ENCODE data around the gene SPTSSB. TPM values are rescaled to one million over a fixed set of nuclear protein-coding genes. Genes with fewer than 3 reads are reported as not detected.

The SPTSSB gene
- total and polyA plus RNA-seq, 2 donors (not counting 1 experiment from before 2014, with no cell fraction given): not detected

GRCh38 chr3:161405087-161405486 is 33.8 kb upstream of the SPTSSB start:
- H3K4me1 Mint-ChIP-seq: no peaks in the 10 kb centered on the region
- ATAC-seq (ENCODE audit: low read depth) (no peak), DNase-seq (no peak)
- no peaks in the 10 kb centered on the region for H3K4me1 ChIP-seq (ENCODE audit: control insufficient read depth in 2 of 2, insufficient read depth in 2 of 2, low read length in 2 of 2)
- H3K4me3 ChIP-seq (ENCODE audit: control extremely low read depth in 1 of 5, extremely low read depth in 1 of 5, insufficient read depth in 1 of 5, low read depth in 2 of 5, low read length in 4 of 5): no peak overlapping the region
- no peak overlapping the region for H3K9ac ChIP-seq (ENCODE audit: low read length)
- no peaks in the 10 kb centered on the region for H4K20me1 ChIP-seq (ENCODE audit: control insufficient read depth, insufficient read depth, low read length, poor library complexity, severe bottlenecking)
- H3K4me2 ChIP-seq (replicated peaks; ENCODE audit: low read depth, low read length, poor library complexity, severe bottlenecking): no peak overlapping the region
- H3K4me3 Mint-ChIP-seq: no peak overlapping the region
- no peaks in the 10 kb centered on the region for H3K27me3 ChIP-seq (replicated peaks in 1 of 4; ENCODE audit: control extremely low read depth in 1 of 4, control insufficient read depth in 3 of 4, insufficient read depth in 4 of 4, low read length in 3 of 4)
- intact Hi-C loops (cut with micrococcal nuclease): no loop called here
- H3K27me3 Mint-ChIP-seq: peaks cover 10% of the 10 kb centered on the region
- CTCF ChIA-PET: no interaction called here
- no peaks in the 10 kb centered on the region for H3K9me3 ChIP-seq (ENCODE audit: control extremely low read depth in 1 of 3, control insufficient read depth in 2 of 3, insufficient read depth in 1 of 3, low read length in 2 of 3)
- TF ChIP-seq CTCF (IDR thresholded peaks at IDR 0.05) (no peak), EZH2 (IDR thresholded peaks at IDR 0.05; ENCODE audit: borderline replicate concordance, insufficient read depth, low read depth, low read length, poor library complexity, severe bottlenecking) (no peak)
- no peak overlapping the region for H3K27ac ChIP-seq (ENCODE audit: low read length in 2 of 2)
- no peaks in the 10 kb centered on the region for H3K79me2 ChIP-seq (ENCODE audit: control insufficient read depth, insufficient read depth, low read length)
- POLR2A ChIA-PET: no interaction called here
- H3K36me3 ChIP-seq (replicated peaks in 1 of 2; ENCODE audit: control extremely low read depth in 1 of 2, control insufficient read depth in 1 of 2, extremely low read depth in 1 of 2, insufficient read depth in 2 of 2, low read length in 1 of 2): no peaks in the 10 kb centered on the region
- no CpG with 5 or more reads among the region's 1 CpG for WGBS (ENCODE audit: insufficient coverage)
- no peaks in the 10 kb centered on the region for H3K9me3 Mint-ChIP-seq (ENCODE audit: insufficient read depth)
- H3K27ac Mint-ChIP-seq: no peak overlapping the region
- H2AFZ ChIP-seq (ENCODE audit: insufficient read depth, low read depth, low read length, poor library complexity, severe bottlenecking): no peak overlapping the region

DNA sequence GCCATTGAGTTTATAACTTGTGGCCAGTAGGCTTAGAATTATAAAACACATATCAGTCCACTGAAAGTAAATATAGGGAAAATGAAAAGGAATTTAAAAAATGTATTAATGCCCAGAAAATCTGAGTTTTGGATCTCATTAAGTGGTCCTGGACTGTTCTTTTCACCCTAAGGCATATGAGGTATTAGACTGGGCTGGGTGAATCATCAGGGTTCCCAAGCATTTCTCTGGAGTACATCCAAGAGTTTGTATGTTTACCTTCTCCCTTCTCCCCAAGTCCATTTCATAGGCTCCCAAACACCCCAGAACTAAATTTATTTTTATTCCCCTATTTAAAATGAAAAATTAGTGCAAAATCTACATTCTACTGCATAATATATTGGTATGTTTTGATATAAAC is 31.9 kb upstream of the SPTSSB start:
- ChIA-PET CTCF (no interaction called here), POLR2A (no interaction called here)
- Histone ChIP-seq H2AFZ (ENCODE audit: insufficient read depth, low read depth, low read length, poor library complexity, severe bottlenecking) (no peak overlapping the region), H3K9ac (ENCODE audit: low read length) (no peak overlapping the region), H3K4me3 (ENCODE audit: control extremely low read depth in 1 of 5, extremely low read depth in 1 of 5, insufficient read depth in 1 of 5, low read depth in 2 of 5, low read length in 4 of 5) (no peak overlapping the region), H3K4me1 (ENCODE audit: control insufficient read depth in 2 of 2, insufficient read depth in 2 of 2, low read length in 2 of 2) (no peaks in the 10 kb centered on the region), H3K4me2 (replicated peaks; ENCODE audit: low read depth, low read length, poor library complexity, severe bottlenecking) (no peak overlapping the region), H3K36me3 (replicated peaks in 1 of 2; ENCODE audit: control extremely low read depth in 1 of 2, control insufficient read depth in 1 of 2, extremely low read depth in 1 of 2, insufficient read depth in 2 of 2, low read length in 1 of 2) (no peaks in the 10 kb centered on the region), H3K9me3 (ENCODE audit: control extremely low read depth in 1 of 3, control insufficient read depth in 2 of 3, insufficient read depth in 1 of 3, low read length in 2 of 3) (no peaks in the 10 kb centered on the region), H4K20me1 (ENCODE audit: control insufficient read depth, insufficient read depth, low read length, poor library complexity, severe bottlenecking) (no peaks in the 10 kb centered on the region), H3K27ac (ENCODE audit: low read length in 2 of 2) (no peak overlapping the region), H3K79me2 (ENCODE audit: control insufficient read depth, insufficient read depth, low read length) (no peaks in the 10 kb centered on the region), H3K27me3 (replicated peaks in 1 of 4; ENCODE audit: control extremely low read depth in 1 of 4, control insufficient read depth in 3 of 4, insufficient read depth in 4 of 4, low read length in 3 of 4) (peaks cover 0 to under 1% (median 0%) of the 10 kb centered on the region in 4 experiments)
- Mint-ChIP-seq H3K27ac (no peak overlapping the region), H3K4me1 (no peaks in the 10 kb centered on the region), H3K27me3 (peaks cover 10% of the 10 kb centered on the region), H3K4me3 (no peak overlapping the region), H3K9me3 (ENCODE audit: insufficient read depth) (no peaks in the 10 kb centered on the region)
- DNase-seq: no peak
- intact Hi-C loops (cut with micrococcal nuclease): no loop called here
- ATAC-seq (ENCODE audit: low read depth): no peak
- TF ChIP-seq EZH2 (IDR thresholded peaks at IDR 0.05; ENCODE audit: borderline replicate concordance, insufficient read depth, low read depth, low read length, poor library complexity, severe bottlenecking) (no peak), CTCF (IDR thresholded peaks at IDR 0.05) (no peak)
